Muscle layer of duodenum (tissue), 2 donors: ENCODE results near the gene AJUBA.

Experiments used
- H3K27ac ChIP-seq: one replicate; pipeline ENCODE4 v1.7.0; 2013; ENCODE audit warnings: mild to moderate bottlenecking, low read length
- H3K27me3 ChIP-seq: one replicate; pipeline ENCODE4 v1.7.0; 2013; ENCODE audit warnings: low read depth, mild to moderate bottlenecking, control low read depth, low read length
- H3K36me3 ChIP-seq, 2 donors: one replicate each; pipeline ENCODE4 v1.7.0; 2013; ENCODE audit warnings: low read length in 2 of 2, control low read depth in 1 of 2, mild to moderate bottlenecking in 1 of 2; ENCODE audit not compliant: insufficient read depth in 2 of 2, control insufficient read depth in 1 of 2
- H3K4me1 ChIP-seq, 2 donors: one replicate each; pipeline ENCODE4 v1.7.0; 2013; ENCODE audit warnings: low read length in 2 of 2, mild to moderate bottlenecking in 2 of 2, control low read depth in 1 of 2, moderate library complexity in 1 of 2; ENCODE audit not compliant: insufficient read depth in 2 of 2, control insufficient read depth in 1 of 2
- H3K4me3 ChIP-seq, 2 donors: one replicate each; pipeline ENCODE4 v1.7.0; 2013; ENCODE audit warnings: low read length in 2 of 2, low read depth in 1 of 2, mild to moderate bottlenecking in 1 of 2
- H3K9me3 ChIP-seq, 2 donors: one replicate each; pipeline ENCODE4 v1.7.0; 2013; ENCODE audit warnings: low read length in 2 of 2, control low read depth in 1 of 2, mild to moderate bottlenecking in 1 of 2; ENCODE audit not compliant: control insufficient read depth in 1 of 2
- donor health status: healthy.

AJUBA gene

GRCh38 chr14:22991852-22992251 is 9.5 kb upstream of the AJUBA start:
- no peak overlapping the region for H3K27ac ChIP-seq
- H3K27me3 ChIP-seq: no peaks in the 10 kb centered on the region
- H3K4me1 ChIP-seq: peaks cover 0 to 4% of the 10 kb centered on the region in 2 donors
- no peaks in the 10 kb centered on the region for H3K9me3 ChIP-seq
- peaks cover 3 to 11% of the 10 kb centered on the region in 2 donors for H3K36me3 ChIP-seq
- no peak overlapping the region for H3K4me3 ChIP-seq

- Histone ChIP-seq H3K9me3 (no peaks in the 10 kb centered on the region), H3K4me3 (no peak overlapping the region), H3K27ac (no peak overlapping the region), H3K4me1 (peaks cover 5 to 8% of the 10 kb centered on the region in 2 donors), H3K27me3 (no peaks in the 10 kb centered on the region), H3K36me3 (peaks cover 0 to 11% of the 10 kb centered on the region in 2 donors)
These were observed 4.9 kb upstream of the AJUBA start for GRCh38 chr14:22987291-22987690.

- Histone ChIP-seq H3K9me3 (no peaks in the 10 kb centered on the region), H3K4me1 (peaks cover 5 to 8% of the 10 kb centered on the region in 2 donors), H3K27me3 (no peaks in the 10 kb centered on the region)
These were observed 4.2 kb upstream of the AJUBA start for GRCh38 chr14:22986508-22987054.

GRCh38 chr14:22985894-22986507 is 3.6 kb upstream of the AJUBA start:
- H3K4me1 ChIP-seq: peaks cover 5 to 8% of the 10 kb centered on the region in 2 donors
- H3K27me3 ChIP-seq: peaks cover 4% of the 10 kb centered on the region
- H3K9me3 ChIP-seq: no peaks in the 10 kb centered on the region
- H3K27ac ChIP-seq: no peak overlapping the region
- no peak overlapping the region for H3K4me3 ChIP-seq
- H3K36me3 ChIP-seq: peaks cover 0 to 11% of the 10 kb centered on the region in 2 donors

More at GRCh38 chr14:22986508-22987054, 4.2 kb upstream of the AJUBA start:
- Histone ChIP-seq H3K36me3 (peaks cover 0 to 11% of the 10 kb centered on the region in 2 donors), H3K27ac (no peak overlapping the region), H3K4me3 (no peak overlapping the region)

- H3K27ac ChIP-seq: no peak overlapping the region
- peaks cover 0 to 11% of the 10 kb centered on the region in 2 donors for H3K36me3 ChIP-seq
- peaks cover 6% of the 10 kb centered on the region for H3K27me3 ChIP-seq
- H3K9me3 ChIP-seq: no peaks in the 10 kb centered on the region
- H3K4me3 ChIP-seq: no peak overlapping the region
- peaks cover 5 to 14% of the 10 kb centered on the region in 2 donors for H3K4me1 ChIP-seq
These were observed 2.8 kb upstream of the AJUBA start for GRCh38 chr14:22984959-22985658.

- H3K36me3 ChIP-seq: no peaks in the 10 kb centered on the region
- no peak overlapping the region for H3K27ac ChIP-seq
- peak overlapping the region; percentile 67 to 90 for H3K4me3 ChIP-seq
- peaks cover 12 to 41% of the 10 kb centered on the region in 2 donors for H3K4me1 ChIP-seq
- peaks cover 6% of the 10 kb centered on the region for H3K27me3 ChIP-seq
- H3K9me3 ChIP-seq: no peaks in the 10 kb centered on the region
These were observed 375 bp downstream of the AJUBA start for GRCh38 chr14:22981876-22982476.

GRCh38 chr14:22981090-22981875 is 1.1 kb downstream of the AJUBA start:
- Histone ChIP-seq H3K4me3 (peak overlapping the region in 1 of 2 donors; percentile 90), H3K36me3 (no peaks in the 10 kb centered on the region), H3K9me3 (no peaks in the 10 kb centered on the region), H3K4me1 (peaks cover 18 to 44% of the 10 kb centered on the region in 2 donors), H3K27ac (no peak overlapping the region), H3K27me3 (peaks cover 6% of the 10 kb centered on the region)

GRCh38 chr14:22980672-22981089 is 1.7 kb downstream of the AJUBA start:
- Histone ChIP-seq H3K9me3 (no peaks in the 10 kb centered on the region), H3K27ac (no peak overlapping the region), H3K4me1 (peaks cover 20 to 44% of the 10 kb centered on the region in 2 donors)

GRCh38 chr14:22979748-22980392 is 2.5 kb downstream of the AJUBA start:
- Histone ChIP-seq H3K27me3 (peaks cover 6% of the 10 kb centered on the region), H3K4me3 (no peak overlapping the region), H3K9me3 (no peaks in the 10 kb centered on the region), H3K4me1 (peaks cover 20 to 44% of the 10 kb centered on the region in 2 donors), H3K27ac (no peak overlapping the region), H3K36me3 (no peaks in the 10 kb centered on the region)

More at GRCh38 chr14:22980672-22981089, 1.7 kb downstream of the AJUBA start:
- Histone ChIP-seq H3K4me3 (peak overlapping the region in 1 of 2 donors; percentile 90), H3K27me3 (peaks cover 6% of the 10 kb centered on the region), H3K36me3 (no peaks in the 10 kb centered on the region)

GRCh38 chr14:22978981-22979671 is 3.2 kb downstream of the AJUBA start:
- H3K4me1 ChIP-seq: peaks cover 20 to 44% of the 10 kb centered on the region in 2 donors
- H3K4me3 ChIP-seq: no peak overlapping the region
- peaks cover 6% of the 10 kb centered on the region for H3K27me3 ChIP-seq
- H3K36me3 ChIP-seq: no peaks in the 10 kb centered on the region
- H3K27ac ChIP-seq: no peak overlapping the region
- H3K9me3 ChIP-seq: no peaks in the 10 kb centered on the region
